H1 (cell line): ENCODE data around the gene CTSG. TPM values are rescaled to one million over a fixed set of nuclear protein-coding genes. Genes with fewer than 3 reads are reported as not detected.

Experiments used
- KDM5A ChIP-seq: fragments of 200-600 bp; IDR thresholded peaks from 2 replicates; pipeline ENCODE4 v1.7.1; 2012; ENCODE audit warnings: mild to moderate bottlenecking, low read length, inconsistent platforms, mixed read lengths
- RNF2 ChIP-seq: fragments of 200-900, 300-1000 bp; sonication (generic); IDR thresholded peaks from 2 replicates; pipeline ENCODE4 v1.7.1; 2016; ENCODE audit warnings: borderline replicate concordance, low read depth, mild to moderate bottlenecking, antibody characterized with exemption, low read length; ENCODE audit not compliant: poor library complexity, severe bottlenecking; ENCODE audit errors: missing control alignments
- SP2 ChIP-seq: IDR thresholded peaks from 2 replicates; pipeline ENCODE4 v1.6.1; 2012; ENCODE audit warnings: mild to moderate bottlenecking, low read length, inconsistent platforms
- SP4 ChIP-seq: IDR thresholded peaks from 2 replicates; pipeline ENCODE4 v1.6.1; 2012; ENCODE audit warnings: low read length, inconsistent platforms
- YY1 ChIP-seq: IDR thresholded peaks from 2 replicates; pipeline ENCODE4 v1.6.1; 2011; ENCODE audit warnings: low read depth, mild to moderate bottlenecking, low read length
- polyA plus RNA-seq, 7 experiments: library from polyadenylated mRNA; depleted of rRNA in 3 of 7; stranded (reverse) in 5 of 7; unstranded in 2 of 7; fragments of >200 nt in 5 of 7; fragments of 200-250 nt in 2 of 7; gene quantifications; 1 replicate in 5 of 7; 2 replicates in 1 of 7; 4 replicates in 1 of 7; pipeline versions ENCODE4 v1.2.1 to v1.2.3, GENCODE V29; 2011 to 2013; ENCODE audit warnings: missing spikeins in 2 of 7, mixed read lengths in 2 of 7
- total RNA-seq: library from RNA; stranded (reverse); fragmentation: NEBNext Ultra II Directional; extraction: Animal tissue kit (Norgen Biotek cat#: 25700); gene quantifications from 2 replicates; pipeline ENCODE4 v1.2.1, GENCODE V29; 2021
- TF ChIP-seq, protein P1 (sequence below): IDR thresholded peaks from 2 replicates; pipeline ENCODE4 v1.6.1; 2012; ENCODE audit warnings: low read length, inconsistent platforms
- TF ChIP-seq, protein P2 (sequence below): IDR thresholded peaks from 2 replicates; pipeline ENCODE4 v1.6.1; 2012; ENCODE audit warnings: inconsistent platforms

CTSG gene
- total and polyA plus RNA-seq, 2 of the 8 experiments (the other 6 are each of a cell fraction or from before 2014, with no cell fraction given), result not detected

GRCh38 chr14:24534286-24534685 is 41.8 kb downstream of the CTSG start (continued):
- TF ChIP-seq, protein P1, sequence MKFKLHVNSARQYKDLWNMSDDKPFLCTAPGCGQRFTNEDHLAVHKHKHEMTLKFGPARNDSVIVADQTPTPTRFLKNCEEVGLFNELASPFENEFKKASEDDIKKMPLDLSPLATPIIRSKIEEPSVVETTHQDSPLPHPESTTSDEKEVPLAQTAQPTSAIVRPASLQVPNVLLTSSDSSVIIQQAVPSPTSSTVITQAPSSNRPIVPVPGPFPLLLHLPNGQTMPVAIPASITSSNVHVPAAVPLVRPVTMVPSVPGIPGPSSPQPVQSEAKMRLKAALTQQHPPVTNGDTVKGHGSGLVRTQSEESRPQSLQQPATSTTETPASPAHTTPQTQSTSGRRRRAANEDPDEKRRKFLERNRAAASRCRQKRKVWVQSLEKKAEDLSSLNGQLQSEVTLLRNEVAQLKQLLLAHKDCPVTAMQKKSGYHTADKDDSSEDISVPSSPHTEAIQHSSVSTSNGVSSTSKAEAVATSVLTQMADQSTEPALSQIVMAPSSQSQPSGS, result no peak
- TF ChIP-seq KDM5A, result no peak
- no peak for TF ChIP-seq SP4
- TF ChIP-seq RNF2, result no peak
- TF ChIP-seq YY1, result no peak
- TF ChIP-seq, protein P2, sequence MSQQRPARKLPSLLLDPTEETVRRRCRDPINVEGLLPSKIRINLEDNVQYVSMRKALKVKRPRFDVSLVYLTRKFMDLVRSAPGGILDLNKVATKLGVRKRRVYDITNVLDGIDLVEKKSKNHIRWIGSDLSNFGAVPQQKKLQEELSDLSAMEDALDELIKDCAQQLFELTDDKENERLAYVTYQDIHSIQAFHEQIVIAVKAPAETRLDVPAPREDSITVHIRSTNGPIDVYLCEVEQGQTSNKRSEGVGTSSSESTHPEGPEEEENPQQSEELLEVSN, result no peak
- no peak for TF ChIP-seq SP2
